Endodermal cell (in vitro differentiated cells): ENCODE data around the gene PDGFC. TPM values are rescaled to one million over a fixed set of nuclear protein-coding genes. Genes with fewer than 3 reads are reported as not detected.

Experiments used
- DNase-seq: peaks from one replicate; pipeline ENCODE4 v3.0.0-alpha.2; 2017
- H3K27ac ChIP-seq: 2 replicates; pipeline ENCODE4 v1.5.1; 2013; ENCODE audit warnings: mild to moderate bottlenecking, low read depth, low read length, moderate library complexity
- H3K27me3 ChIP-seq: 2 replicates; pipeline ENCODE4 v1.6.1; 2013; ENCODE audit warnings: mild to moderate bottlenecking, low read length, moderate library complexity; ENCODE audit not compliant: insufficient read depth, control insufficient read depth, poor library complexity, severe bottlenecking
- H3K36me3 ChIP-seq: 2 replicates; pipeline ENCODE4 v1.7.0; 2013; ENCODE audit warnings: mild to moderate bottlenecking, low read length, moderate library complexity; ENCODE audit not compliant: control insufficient read depth, insufficient read depth
- H3K4me1 ChIP-seq: one replicate; pipeline ENCODE4 v1.7.0; 2013; ENCODE audit warnings: low read length; ENCODE audit not compliant: control insufficient read depth, insufficient read depth
- H3K4me3 ChIP-seq: 2 replicates; pipeline ENCODE4 v1.5.1; 2013; ENCODE audit warnings: mild to moderate bottlenecking, low read length, moderate library complexity
- H3K9ac ChIP-seq: 2 replicates; pipeline ENCODE4 v1.6.1; 2013; ENCODE audit warnings: mild to moderate bottlenecking, low read length, moderate library complexity; ENCODE audit not compliant: poor library complexity, severe bottlenecking; ENCODE audit errors: extremely low read depth
- H3K9me3 ChIP-seq: 2 replicates; pipeline ENCODE4 v1.6.1; 2013; ENCODE audit warnings: mild to moderate bottlenecking, low read length, moderate library complexity; ENCODE audit not compliant: control insufficient read depth
- H3K27ac Mint-ChIP-seq: 2 replicates; pipeline ENCODE4 v1.8.0; 2020; ENCODE audit warnings: mixed read lengths
- H3K27me3 Mint-ChIP-seq: 2 replicates; pipeline ENCODE4 v1.8.0; 2021; ENCODE audit warnings: mild to moderate bottlenecking, mixed read lengths; ENCODE audit not compliant: insufficient read depth
- H3K36me3 Mint-ChIP-seq: 2 replicates; pipeline ENCODE4 v1.8.0; 2020; ENCODE audit warnings: low read depth, mixed read lengths
- H3K4me1 Mint-ChIP-seq: 2 replicates; pipeline ENCODE4 v1.8.0; 2020; ENCODE audit warnings: mixed read lengths
- H3K4me3 Mint-ChIP-seq: 2 replicates; pipeline ENCODE4 v1.8.0; 2020; ENCODE audit warnings: mild to moderate bottlenecking, moderate library complexity, mixed read lengths
- H3K9me3 Mint-ChIP-seq: 2 replicates; pipeline ENCODE4 v1.8.0; 2020; ENCODE audit warnings: mild to moderate bottlenecking, mixed read lengths
- WGBS, 2 experiments: methylation state at CpG; one replicate each; pipeline versions ENCODE4 v1.1.5 to v1.1.7; 2013; ENCODE audit warnings: missing lambda C conversion rate in 2 of 2, mixed read lengths in 1 of 2; ENCODE audit not compliant: insufficient coverage in 1 of 2, insufficient read length in 1 of 2; 5-methylcytosine and 5-hydroxymethylcytosine counted together
- total RNA-seq, 2 donors: library from RNA; stranded (reverse); fragmentation: NEBNext Ultra II Directional in 1 of 2; extraction: Animal tissue kit (Norgen Biotek cat#: 25700) in 1 of 2; gene quantifications; 2 replicates in 1 of 2; 3 replicates in 1 of 2; pipeline ENCODE4 v1.2.1, GENCODE V29; 2021
- TF ChIP-seq, protein P1 (sequence below): fragments of 200-600 bp; sonication (generic); conservative IDR thresholded peaks from 2 replicates; pipeline ENCODE4 v1.5.0; 2021; ENCODE audit warnings: antibody characterized with exemption, mild to moderate bottlenecking

Gene PDGFC
- total RNA-seq, 2 donors from 2014 or later = 5.5 to 6.8 TPM

GRCh38 chr4:156858071-156858470, 113.5 kb downstream of the PDGFC start:
- 97 to 100% methylated on average over 1 to 2 of the region's 3 CpGs for WGBS, 2 experiments
- TF ChIP-seq, protein P1, sequence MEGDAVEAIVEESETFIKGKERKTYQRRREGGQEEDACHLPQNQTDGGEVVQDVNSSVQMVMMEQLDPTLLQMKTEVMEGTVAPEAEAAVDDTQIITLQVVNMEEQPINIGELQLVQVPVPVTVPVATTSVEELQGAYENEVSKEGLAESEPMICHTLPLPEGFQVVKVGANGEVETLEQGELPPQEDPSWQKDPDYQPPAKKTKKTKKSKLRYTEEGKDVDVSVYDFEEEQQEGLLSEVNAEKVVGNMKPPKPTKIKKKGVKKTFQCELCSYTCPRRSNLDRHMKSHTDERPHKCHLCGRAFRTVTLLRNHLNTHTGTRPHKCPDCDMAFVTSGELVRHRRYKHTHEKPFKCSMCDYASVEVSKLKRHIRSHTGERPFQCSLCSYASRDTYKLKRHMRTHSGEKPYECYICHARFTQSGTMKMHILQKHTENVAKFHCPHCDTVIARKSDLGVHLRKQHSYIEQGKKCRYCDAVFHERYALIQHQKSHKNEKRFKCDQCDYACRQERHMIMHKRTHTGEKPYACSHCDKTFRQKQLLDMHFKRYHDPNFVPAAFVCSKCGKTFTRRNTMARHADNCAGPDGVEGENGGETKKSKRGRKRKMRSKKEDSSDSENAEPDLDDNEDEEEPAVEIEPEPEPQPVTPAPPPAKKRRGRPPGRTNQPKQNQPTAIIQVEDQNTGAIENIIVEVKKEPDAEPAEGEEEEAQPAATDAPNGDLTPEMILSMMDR = no peak

GRCh38 chr4:156838761-156839160, 132.8 kb downstream of the PDGFC start:
- 90 to 92% methylated on average over 5 of the region's 5 CpGs for WGBS, 2 experiments
- Histone ChIP-seq H3K4me3 (no peak overlapping the region), H3K9me3 (peaks cover 41% of the 10 kb centered on the region), H3K36me3 (no peaks in the 10 kb centered on the region), H3K9ac (no peak overlapping the region), H3K27ac (no peak overlapping the region), H3K4me1 (no peaks in the 10 kb centered on the region), H3K27me3 (no peaks in the 10 kb centered on the region)
- H3K4me3 Mint-ChIP-seq = no peak overlapping the region
- H3K27ac Mint-ChIP-seq = no peak overlapping the region
- DNase-seq = no peak
- H3K4me1 Mint-ChIP-seq = no peaks in the 10 kb centered on the region
- peaks cover 44% of the 10 kb centered on the region for H3K9me3 Mint-ChIP-seq
- no peaks in the 10 kb centered on the region for H3K27me3 Mint-ChIP-seq
- TF ChIP-seq, protein P1 = no peak
- H3K36me3 Mint-ChIP-seq = peaks cover 12% of the 10 kb centered on the region

More at GRCh38 chr4:156858071-156858470, 113.5 kb downstream of the PDGFC start:
- no peak overlapping the region for H3K9ac ChIP-seq
- H3K4me1 Mint-ChIP-seq = no peaks in the 10 kb centered on the region
- no peak overlapping the region for H3K27ac ChIP-seq
- H3K9me3 ChIP-seq = no peaks in the 10 kb centered on the region
- no peak overlapping the region for H3K4me3 ChIP-seq
- no peaks in the 10 kb centered on the region for H3K9me3 Mint-ChIP-seq
- no peaks in the 10 kb centered on the region for H3K27me3 ChIP-seq
- no peak for DNase-seq
- no peaks in the 10 kb centered on the region for H3K4me1 ChIP-seq
- no peaks in the 10 kb centered on the region for H3K36me3 Mint-ChIP-seq
- no peak overlapping the region for H3K4me3 Mint-ChIP-seq
- H3K27me3 Mint-ChIP-seq = no peaks in the 10 kb centered on the region
- no peaks in the 10 kb centered on the region for H3K36me3 ChIP-seq
- H3K27ac Mint-ChIP-seq = no peak overlapping the region

GRCh38 chr4:156837625-156838345, 133.8 kb downstream of the PDGFC start:
- H3K36me3 Mint-ChIP-seq = peaks cover 12% of the 10 kb centered on the region
- H3K4me3 Mint-ChIP-seq = no peak overlapping the region
- Histone ChIP-seq H3K4me3 (no peak overlapping the region), H3K9ac (no peak overlapping the region), H3K9me3 (peaks cover 41% of the 10 kb centered on the region), H3K27ac (no peak overlapping the region), H3K36me3 (no peaks in the 10 kb centered on the region), H3K4me1 (no peaks in the 10 kb centered on the region), H3K27me3 (no peaks in the 10 kb centered on the region)
- TF ChIP-seq, protein P1 = no peak
- no peaks in the 10 kb centered on the region for H3K27me3 Mint-ChIP-seq
- no peak overlapping the region for H3K27ac Mint-ChIP-seq
- DNase-seq = no peak
- H3K4me1 Mint-ChIP-seq = no peaks in the 10 kb centered on the region
- WGBS, 2 experiments = 91% methylated on average over 2 of the region's 2 CpGs; no CpG with 5 or more reads in 1 of the 2 experiments
- H3K9me3 Mint-ChIP-seq = peaks cover 44% of the 10 kb centered on the region
